B cell (primary cell): ENCODE measurements around the gene GLT1D1.

Experiments
- CTCF ChIP-seq: fragments of 200-600 bp; IDR thresholded peaks from one replicate; pipeline ENCODE4 v1.8.0; 2022; ENCODE audit warnings: antibody characterized with exemption, mild to moderate bottlenecking
- EZH2 ChIP-seq: IDR thresholded peaks from 2 replicates; pipeline ENCODE4 v1.6.1; 2012; ENCODE audit warnings: borderline replicate concordance, low read depth, mild to moderate bottlenecking, moderate library complexity, low read length; ENCODE audit not compliant: insufficient read depth, poor library complexity, severe bottlenecking

- TF ChIP-seq CTCF (no peak), EZH2 (no peak)
Measured at GRCh38 chr12:128879898-128880764, 26.9 kb downstream of the GLT1D1 start.
